Measurements from ENCODE around the gene INSR.

INSR gene

GRCh38 chr19:7303470-7303869 is 9.3 kb upstream of the INSR start:
- in situ Hi-C loops (cut with HindIII; ENCODE audit: low pct_ligation_motif_present, low pct_unique_long_range_greater_than_20kb, low sequenced_read_pairs): no loop called here
- DNase-seq: no peak

GRCh38 chr19:7301525-7301924 is 7.3 kb upstream of the INSR start:
- DNase-seq: no peak
- in situ Hi-C loops (cut with HindIII; ENCODE audit: low pct_ligation_motif_present, low pct_unique_long_range_greater_than_20kb, low sequenced_read_pairs): no loop called here

GRCh38 chr19:7297742-7298141 is 3.5 kb upstream of the INSR start:
- DNase-seq: no peak
- in situ Hi-C loops (cut with HindIII; ENCODE audit: low pct_ligation_motif_present, low pct_unique_long_range_greater_than_20kb, low sequenced_read_pairs): no loop called here

DNA sequence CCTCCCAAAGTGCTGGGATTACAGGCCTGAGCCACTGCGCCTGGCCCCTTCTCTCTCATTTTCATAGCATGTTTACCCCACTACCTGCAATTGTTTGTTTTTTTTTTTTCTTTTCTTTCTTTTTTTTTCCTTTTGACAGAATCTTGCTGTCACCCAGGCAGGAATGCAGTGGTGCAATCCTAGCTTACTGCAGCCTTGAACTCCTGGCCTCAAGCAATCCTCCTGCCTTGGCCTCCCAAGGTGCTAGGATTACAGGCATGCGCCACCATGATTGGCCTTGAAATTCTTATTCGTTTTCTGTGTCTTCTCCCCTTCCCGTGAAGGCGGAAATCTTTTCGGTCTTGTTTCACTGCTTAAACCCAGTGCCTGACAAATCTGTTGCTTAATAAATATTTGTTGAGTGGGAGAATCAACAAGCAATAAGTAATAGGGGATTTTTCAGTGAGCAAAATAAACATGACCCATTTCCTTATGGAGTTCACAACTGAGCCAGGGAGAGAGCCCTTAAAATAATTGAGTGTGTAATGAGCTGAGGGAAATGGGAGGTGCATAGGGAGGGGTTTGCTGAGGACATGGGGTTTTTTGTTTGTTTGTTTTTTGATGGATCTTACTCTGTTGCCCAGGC is 1.8 kb upstream of the INSR start:
- no peak for DNase-seq
- in situ Hi-C loops (cut with HindIII; ENCODE audit: low pct_ligation_motif_present, low pct_unique_long_range_greater_than_20kb, low sequenced_read_pairs): no loop called here

DNA sequence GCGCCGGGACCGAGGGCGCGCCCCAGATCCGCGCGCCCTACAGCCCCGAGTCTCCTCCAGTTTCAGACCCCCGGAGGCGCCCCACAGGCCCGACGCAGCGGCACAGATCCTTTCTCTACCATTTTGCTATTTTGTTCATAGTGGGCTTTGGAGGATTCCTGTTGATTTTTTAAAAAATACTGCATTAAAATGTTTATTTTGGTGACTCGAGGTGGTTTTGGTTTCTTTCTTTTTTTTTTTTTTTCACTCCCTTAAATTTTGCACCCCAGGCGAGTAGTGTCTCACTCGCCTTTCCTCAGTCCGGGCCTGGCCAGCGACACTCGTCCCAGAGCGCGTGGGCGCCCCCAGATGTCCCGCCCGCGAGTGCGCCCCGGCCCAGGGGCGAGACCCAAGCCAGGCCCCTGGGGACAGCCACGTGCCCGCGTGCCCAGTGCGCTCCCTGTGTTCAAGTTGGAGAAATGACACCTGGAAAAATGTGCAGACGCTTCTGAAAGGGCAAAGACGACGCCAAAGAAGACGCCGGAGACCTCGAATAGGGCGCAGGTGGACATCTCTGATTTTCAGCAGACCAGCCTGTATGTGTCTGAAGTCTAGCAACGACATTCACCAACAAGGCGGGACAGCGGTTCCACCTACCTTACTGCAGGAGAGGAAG is 471 bp upstream of the INSR start:
- no peak for DNase-seq
- in situ Hi-C loops (cut with HindIII; ENCODE audit: low pct_ligation_motif_present, low pct_unique_long_range_greater_than_20kb, low sequenced_read_pairs): no loop called here

DNA sequence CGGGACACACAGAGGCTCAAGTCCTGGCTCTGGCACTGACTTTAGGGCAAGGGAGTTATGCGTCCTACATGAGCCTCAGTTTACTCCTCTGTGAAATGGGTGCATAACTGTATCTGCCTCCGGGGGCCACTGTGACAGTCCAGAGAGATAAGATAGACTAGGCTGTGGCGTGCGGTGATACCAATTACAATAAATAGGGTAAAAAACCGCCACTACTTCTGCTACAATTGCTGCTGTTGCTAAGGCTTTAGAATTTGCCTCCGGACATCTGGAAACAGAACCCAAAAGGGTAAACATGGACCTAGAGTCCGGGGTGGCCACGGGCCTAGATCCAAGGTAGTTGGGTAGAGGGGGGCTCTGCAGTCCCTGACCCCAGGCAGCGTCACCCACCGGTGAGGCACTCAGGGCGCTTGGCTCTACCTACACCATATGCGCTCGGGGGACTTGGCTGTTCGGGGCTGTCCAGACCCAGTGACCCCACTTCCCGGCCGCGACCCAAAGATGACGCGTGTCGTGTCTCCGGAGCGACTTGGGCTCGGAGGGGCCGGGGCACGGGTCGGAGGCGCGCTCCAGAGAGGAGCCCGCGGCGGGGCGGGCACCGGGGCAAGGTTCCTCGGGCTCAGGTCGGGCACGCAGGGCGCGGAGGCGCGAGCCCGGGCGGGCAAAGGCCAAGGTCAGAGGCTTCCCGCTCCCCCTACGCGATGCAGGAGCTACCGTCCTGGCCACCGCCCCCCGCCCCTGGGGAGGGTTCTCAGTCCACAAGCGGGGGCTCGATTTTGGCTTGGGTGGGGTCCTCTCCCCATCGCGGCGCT is 1.1 kb downstream of the INSR start:
- in situ Hi-C loops (cut with HindIII; ENCODE audit: low pct_ligation_motif_present, low pct_unique_long_range_greater_than_20kb, low sequenced_read_pairs): no loop called here
- DNase-seq: no peak

GRCh38 chr19:7292352-7292949 is 1.8 kb downstream of the INSR start:
- in situ Hi-C loops (cut with HindIII; ENCODE audit: low pct_ligation_motif_present, low pct_unique_long_range_greater_than_20kb, low sequenced_read_pairs): no loop called here
- no peak for DNase-seq

GRCh38 chr19:7288977-7289376 is 5.2 kb downstream of the INSR start:
- no peak for DNase-seq
- in situ Hi-C loops (cut with HindIII; ENCODE audit: low pct_ligation_motif_present, low pct_unique_long_range_greater_than_20kb, low sequenced_read_pairs): no loop called here

DNA sequence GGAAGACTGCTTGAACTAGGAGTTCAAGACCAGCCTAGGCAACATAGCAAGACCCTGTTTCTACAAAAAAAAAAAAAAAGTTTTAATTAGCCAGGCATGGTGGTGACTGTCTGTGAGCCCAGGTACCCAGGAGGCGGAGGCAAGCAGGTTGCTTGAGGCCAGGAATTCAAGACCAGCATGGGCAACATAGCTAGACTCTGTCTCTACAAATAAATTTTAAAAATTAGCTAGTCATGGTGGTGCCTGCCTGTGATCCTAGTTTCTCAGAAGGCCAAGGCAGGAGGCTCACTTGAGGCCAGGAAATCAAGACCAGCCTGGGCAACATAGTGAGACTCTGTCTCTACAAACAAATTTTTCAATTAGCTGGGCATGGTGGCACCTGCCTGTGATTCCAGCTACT is 6.1 kb downstream of the INSR start:
- no peak for DNase-seq
- in situ Hi-C loops (cut with HindIII; ENCODE audit: low pct_ligation_motif_present, low pct_unique_long_range_greater_than_20kb, low sequenced_read_pairs): no loop called here

DNA sequence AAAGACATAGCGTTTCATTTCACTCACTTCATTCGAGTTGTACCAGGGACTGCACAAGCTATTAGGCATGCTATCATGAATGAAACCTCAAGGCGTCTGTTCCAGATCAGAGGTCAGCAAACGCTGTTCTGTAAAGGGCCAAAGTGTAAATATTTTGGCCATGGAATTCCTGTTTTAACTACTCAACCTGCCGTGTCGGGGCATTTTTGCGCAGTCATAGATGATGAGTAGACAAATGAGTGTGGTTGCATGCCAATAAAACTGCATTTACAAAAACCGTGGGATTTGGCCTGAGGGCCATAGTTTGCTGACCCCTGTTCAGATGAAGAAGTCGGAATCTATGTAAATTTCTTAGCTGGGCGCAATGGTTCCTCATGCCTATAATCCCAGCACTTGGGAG is 6.5 kb downstream of the INSR start:
- in situ Hi-C loops (cut with HindIII; ENCODE audit: low pct_ligation_motif_present, low pct_unique_long_range_greater_than_20kb, low sequenced_read_pairs): no loop called here
- DNase-seq: peak; percentile 65

DNA sequence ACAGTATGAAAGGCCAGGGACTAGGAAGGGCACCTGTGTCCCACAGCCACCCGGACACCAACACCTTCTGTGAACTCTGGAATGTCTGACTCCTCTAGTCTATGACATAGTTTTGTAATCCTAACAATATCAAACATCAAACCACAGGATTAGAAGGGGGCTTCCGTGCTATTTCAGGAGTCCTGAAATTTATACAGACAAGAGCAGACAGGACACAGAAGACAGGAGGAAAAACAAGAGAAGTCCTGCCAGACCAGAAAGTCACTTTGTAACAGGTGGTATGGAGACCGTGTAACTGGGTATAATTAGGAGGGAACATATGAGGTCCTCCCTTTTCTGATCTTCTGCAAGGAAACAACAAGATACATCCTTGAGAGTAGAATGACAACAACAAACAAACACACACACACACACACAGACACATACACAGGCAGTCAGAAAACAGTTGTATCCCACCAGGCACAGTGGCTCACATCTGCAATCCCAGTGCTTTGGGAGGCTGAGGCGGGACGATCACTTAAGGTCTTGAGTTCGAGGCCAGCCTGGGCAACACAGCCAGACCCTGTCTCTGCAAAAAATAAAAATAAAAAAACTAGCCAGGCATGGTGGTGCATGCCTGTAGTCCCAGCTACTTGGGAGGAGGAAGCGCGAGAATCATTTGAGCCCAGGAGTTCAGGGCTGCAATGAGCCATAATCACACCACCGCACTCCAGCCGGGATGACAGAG is 13.1 kb downstream of the INSR start:
- in situ Hi-C loops (cut with HindIII; ENCODE audit: low pct_ligation_motif_present, low pct_unique_long_range_greater_than_20kb, low sequenced_read_pairs): no loop called here
- DNase-seq: no peak

DNA sequence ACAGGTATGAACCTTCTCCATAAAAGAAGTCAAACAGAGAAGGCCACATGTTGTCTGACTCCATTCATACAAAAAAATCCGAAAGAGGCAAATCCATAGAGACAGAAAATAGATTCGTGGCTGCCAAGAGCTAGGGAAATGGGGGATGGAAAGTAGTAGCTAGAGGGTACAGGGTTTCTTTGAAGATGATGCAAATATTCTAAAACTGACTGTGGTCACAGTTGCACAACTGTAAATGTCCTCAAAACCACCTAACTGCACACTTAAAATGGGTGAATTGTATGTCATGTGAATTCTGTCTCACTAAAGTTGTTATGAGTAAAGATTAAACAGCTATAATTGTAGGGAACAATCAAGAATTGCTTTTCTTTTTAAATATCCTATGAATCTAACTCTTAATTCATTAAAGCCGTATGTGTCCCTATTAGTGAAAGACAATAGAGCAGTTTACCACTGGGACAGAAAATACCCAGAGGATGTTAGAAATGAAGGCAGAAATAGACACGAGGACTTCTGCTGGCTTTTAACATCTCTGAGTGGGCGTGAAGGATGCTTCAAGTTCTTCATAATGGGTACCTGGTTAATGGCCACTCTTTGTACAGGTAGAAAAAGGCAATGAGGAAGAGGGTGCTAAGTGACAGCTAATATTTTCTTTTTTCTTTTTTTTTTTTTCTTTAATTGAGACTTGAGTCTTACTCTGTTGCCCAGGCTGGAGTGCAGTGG is 21.2 kb downstream of the INSR start:
- no peak for DNase-seq
- in situ Hi-C loops (cut with HindIII; ENCODE audit: low pct_ligation_motif_present, low pct_unique_long_range_greater_than_20kb, low sequenced_read_pairs): no loop called here

DNA sequence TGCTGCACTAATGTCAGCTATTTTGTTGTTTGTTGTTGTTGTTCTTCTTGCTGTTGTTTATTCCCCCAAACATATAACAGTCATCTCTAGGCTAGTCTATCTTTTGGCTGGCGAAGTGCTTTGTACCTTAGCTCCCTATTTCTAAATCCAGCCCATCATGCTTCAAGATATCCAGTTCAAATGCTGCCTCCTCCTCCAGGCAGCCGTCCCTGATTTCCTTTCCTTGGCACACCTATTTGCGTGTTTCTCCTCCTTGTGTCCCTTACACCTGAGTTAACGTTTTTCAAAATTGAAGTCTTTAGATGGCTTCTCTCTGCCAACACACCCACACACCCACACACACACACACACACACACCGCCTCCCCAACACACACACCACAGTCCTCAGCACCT is 25.5 kb downstream of the INSR start:
- no peak for DNase-seq
- in situ Hi-C loops (cut with HindIII; ENCODE audit: low pct_ligation_motif_present, low pct_unique_long_range_greater_than_20kb, low sequenced_read_pairs): no loop called here

- DNase-seq: no peak
- in situ Hi-C loops (cut with HindIII; ENCODE audit: low pct_ligation_motif_present, low pct_unique_long_range_greater_than_20kb, low sequenced_read_pairs): no loop called here
Measured at GRCh38 chr19:7267792-7268704, 26.2 kb downstream of the INSR start.

DNA sequence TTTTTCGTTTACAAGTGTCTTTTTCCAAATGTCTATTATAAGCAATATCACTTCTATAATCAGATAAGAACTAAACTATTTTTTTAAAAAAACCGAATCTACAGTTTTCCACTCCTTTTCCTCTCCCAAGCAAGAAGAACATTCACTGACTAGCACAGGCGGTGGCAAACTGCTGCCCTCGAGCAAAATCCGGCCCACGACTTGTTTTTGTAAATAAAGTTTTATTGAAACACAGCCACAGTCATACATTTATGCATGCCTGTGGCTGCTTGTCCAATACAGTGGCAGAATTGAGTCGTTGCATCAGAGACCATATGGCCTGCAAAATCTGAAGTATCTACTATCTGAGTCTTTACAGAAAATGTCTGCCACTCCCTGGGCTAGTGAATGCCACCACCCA is 27.4 kb downstream of the INSR start:
- no peak for DNase-seq
- in situ Hi-C loops (cut with HindIII; ENCODE audit: low pct_ligation_motif_present, low pct_unique_long_range_greater_than_20kb, low sequenced_read_pairs): no loop called here

GRCh38 chr19:7265963-7266362 is 28.3 kb downstream of the INSR start:
- in situ Hi-C loops (cut with HindIII; ENCODE audit: low pct_ligation_motif_present, low pct_unique_long_range_greater_than_20kb, low sequenced_read_pairs): no loop called here
- DNase-seq: no peak

- no peak for DNase-seq
- in situ Hi-C loops (cut with HindIII; ENCODE audit: low pct_ligation_motif_present, low pct_unique_long_range_greater_than_20kb, low sequenced_read_pairs): no loop called here
Measured at GRCh38 chr19:7264858-7265257, 29.4 kb downstream of the INSR start.

Data from ACHN (cell line).